ENCODE data around the gene BCAS1. TPM values are rescaled to one million over a fixed set of nuclear protein-coding genes. Genes with fewer than 3 reads are reported as not detected.

Gene BCAS1
- total and polyA plus RNA-seq, 10 of the 15 experiments (the other 5 are each of a cell fraction or from before 2014, with no cell fraction given), result 0.21 to 1.4 (median 0.55) TPM

GRCh38 chr20:53918949-53919361, 151.4 kb downstream of the BCAS1 start:
- intact Hi-C loops (cut with micrococcal nuclease; ENCODE audit: unreplicated experiment), result loop anchor here (5.0 kb wide), 3 partner anchors 167 to 262 kb away; no protein-coding TSS in a partner anchor
- Histone ChIP-seq H3K36me3 (ENCODE audit: control insufficient read depth in 2 of 2, insufficient read depth in 2 of 2, low read length in 1 of 2) (no peaks in the 10 kb centered on the region; a peak in 1 of 4 replicates), H2AFZ (ENCODE audit: control insufficient read depth, low read depth, low read length) (no peak overlapping the region), H3K27me3 (replicated peaks in 1 of 2; ENCODE audit: control insufficient read depth in 2 of 2, insufficient read depth in 2 of 2, low read length in 1 of 2) (no peaks in the 10 kb centered on the region), H3K79me2 (ENCODE audit: control insufficient read depth, insufficient read depth, low read length) (0 out of 2 replicates have a peak, but pooled peaks cover 2% of the 10 kb centered on the region), H3K27ac (ENCODE audit: control insufficient read depth, insufficient read depth) (no peak overlapping the region), H4K20me1 (ENCODE audit: control insufficient read depth, insufficient read depth) (no peaks in the 10 kb centered on the region), H3K4me2 (ENCODE audit: control insufficient read depth, insufficient read depth) (no peak overlapping the region), H3K9ac (ENCODE audit: control insufficient read depth, insufficient read depth, low read length) (no peak overlapping the region), H3K4me3 (no peak overlapping the region), H3K4me1 (ENCODE audit: control insufficient read depth, insufficient read depth, low read length) (peaks cover 53% of the 10 kb centered on the region), H3K9me3 (replicated peaks; ENCODE audit: control insufficient read depth, insufficient read depth, low read length) (no peaks in the 10 kb centered on the region; the same call in 2 of the 3 replicates)
- WGBS (ENCODE audit: insufficient coverage, insufficient replicate concordance, low lambda C conversion rate, missing lambda C conversion rate), result 74% methylated on average over 11 of the region's 11 CpGs
- ChIA-PET POLR2A (interaction anchor here (1.7 to 3.3 kb wide), 5 partner anchors 12 to 53 kb away, joined by 4 to 29 read pairs (median 14); no protein-coding TSS in a partner anchor), RAD21 (ENCODE audit: unreplicated experiment) (interaction anchor here (0.9 to 13.5 kb wide), 8 partner anchors 15 to 334 kb away, joined by 3 to 394 read pairs (median 6); no protein-coding TSS in a partner anchor), CTCF (interaction anchor here (0.8 to 5.9 kb wide), 7 partner anchors 11 to 327 kb away, joined by 3 to 258 read pairs (median 5); no protein-coding TSS in a partner anchor), SMC1A (ENCODE audit: uncharacterized antibody, unreplicated experiment) (interaction anchor here (0.9 to 6.3 kb wide), 9 partner anchors 15 to 211 kb away, joined by 3 to 384 read pairs (median 31); no protein-coding TSS in a partner anchor)
- in situ Hi-C loops (cut with MboI), result no loop called here
- no peak for ATAC-seq
- no TSS peak for BruUV-seq (replicated peaks)
- DNase-seq (ENCODE audit: low read depth, low spot score), result no peak
- no peak for FAIRE-seq
- TF ChIP-seq RELB (IDR thresholded peaks at IDR 0.05; ENCODE audit: low read depth) (no peak), SMAD5 (IDR thresholded peaks at IDR 0.05; ENCODE audit: low read depth) (no peak), NR2C1 (IDR thresholded peaks at IDR 0.05) (no peak), NRF1 (conservative IDR thresholded peaks at IDR 0.05; ENCODE audit: low read depth, low read length) (no peak), YY1 (IDR thresholded peaks at IDR 0.05; ENCODE audit: low read depth, low read length) (peak; percentile 93), RELA (IDR thresholded peaks at IDR 0.05; ENCODE audit: borderline replicate concordance, partially characterized antibody) (no peak), KLF5 (IDR thresholded peaks at IDR 0.05; ENCODE audit: partially characterized antibody) (no peak), PAX5 (IDR thresholded peaks at IDR 0.05; ENCODE audit: borderline replicate concordance, low read depth, low read length) (no peak), NFXL1 (IDR thresholded peaks at IDR 0.05; ENCODE audit: borderline replicate concordance) (peak; percentile 14; the same call in 1 of the 2 replicates), PRDM15 (CRISPR knock-in tag; IDR thresholded peaks at IDR 0.05) (no peak), NBN (IDR thresholded peaks at IDR 0.05) (no peak), NR2F1 (conservative IDR thresholded peaks at IDR 0.05) (peak; percentile 32; the same call in 1 of the 2 replicates), MXI1 (IDR thresholded peaks at IDR 0.05; ENCODE audit: low read depth, low read length) (no peak)
- TF ChIP-seq, protein P1, sequence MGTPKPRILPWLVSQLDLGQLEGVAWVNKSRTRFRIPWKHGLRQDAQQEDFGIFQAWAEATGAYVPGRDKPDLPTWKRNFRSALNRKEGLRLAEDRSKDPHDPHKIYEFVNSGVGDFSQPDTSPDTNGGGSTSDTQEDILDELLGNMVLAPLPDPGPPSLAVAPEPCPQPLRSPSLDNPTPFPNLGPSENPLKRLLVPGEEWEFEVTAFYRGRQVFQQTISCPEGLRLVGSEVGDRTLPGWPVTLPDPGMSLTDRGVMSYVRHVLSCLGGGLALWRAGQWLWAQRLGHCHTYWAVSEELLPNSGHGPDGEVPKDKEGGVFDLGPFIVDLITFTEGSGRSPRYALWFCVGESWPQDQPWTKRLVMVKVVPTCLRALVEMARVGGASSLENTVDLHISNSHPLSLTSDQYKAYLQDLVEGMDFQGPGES (IDR thresholded peaks at IDR 0.05), result no peak
- TF ChIP-seq, protein P2, sequence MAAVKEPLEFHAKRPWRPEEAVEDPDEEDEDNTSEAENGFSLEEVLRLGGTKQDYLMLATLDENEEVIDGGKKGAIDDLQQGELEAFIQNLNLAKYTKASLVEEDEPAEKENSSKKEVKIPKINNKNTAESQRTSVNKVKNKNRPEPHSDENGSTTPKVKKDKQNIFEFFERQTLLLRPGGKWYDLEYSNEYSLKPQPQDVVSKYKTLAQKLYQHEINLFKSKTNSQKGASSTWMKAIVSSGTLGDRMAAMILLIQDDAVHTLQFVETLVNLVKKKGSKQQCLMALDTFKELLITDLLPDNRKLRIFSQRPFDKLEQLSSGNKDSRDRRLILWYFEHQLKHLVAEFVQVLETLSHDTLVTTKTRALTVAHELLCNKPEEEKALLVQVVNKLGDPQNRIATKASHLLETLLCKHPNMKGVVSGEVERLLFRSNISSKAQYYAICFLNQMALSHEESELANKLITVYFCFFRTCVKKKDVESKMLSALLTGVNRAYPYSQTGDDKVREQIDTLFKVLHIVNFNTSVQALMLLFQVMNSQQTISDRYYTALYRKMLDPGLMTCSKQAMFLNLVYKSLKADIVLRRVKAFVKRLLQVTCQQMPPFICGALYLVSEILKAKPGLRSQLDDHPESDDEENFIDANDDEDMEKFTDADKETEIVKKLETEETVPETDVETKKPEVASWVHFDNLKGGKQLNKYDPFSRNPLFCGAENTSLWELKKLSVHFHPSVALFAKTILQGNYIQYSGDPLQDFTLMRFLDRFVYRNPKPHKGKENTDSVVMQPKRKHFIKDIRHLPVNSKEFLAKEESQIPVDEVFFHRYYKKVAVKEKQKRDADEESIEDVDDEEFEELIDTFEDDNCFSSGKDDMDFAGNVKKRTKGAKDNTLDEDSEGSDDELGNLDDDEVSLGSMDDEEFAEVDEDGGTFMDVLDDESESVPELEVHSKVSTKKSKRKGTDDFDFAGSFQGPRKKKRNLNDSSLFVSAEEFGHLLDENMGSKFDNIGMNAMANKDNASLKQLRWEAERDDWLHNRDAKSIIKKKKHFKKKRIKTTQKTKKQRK (IDR thresholded peaks at IDR 0.05; ENCODE audit: low read depth, low read length), result no peak
